Activated CD4-positive, CD25-positive, alpha-beta regulatory T cell treated with anti-CD3 and anti-CD28 coated beads, Interleukin-2, amount 50 U/mL, for 24 hours (primary cell): ENCODE measurements around the gene MCCC1.
"Not testable (repeated sequence)": the region's sequence is repeated elsewhere in the genome, so short reads cannot be mapped to it uniquely, and the experiment has no call there.

Source experiments
- ATAC-seq, 2 donors: fragments of 150-1000 bp; cut with Tn5 transposase; one replicate each; pipeline ENCODE4 v1.10.0; 2021; ENCODE audit warnings: mild to moderate bottlenecking in 1 of 2, moderate library complexity in 1 of 2

Gene MCCC1

DNA sequence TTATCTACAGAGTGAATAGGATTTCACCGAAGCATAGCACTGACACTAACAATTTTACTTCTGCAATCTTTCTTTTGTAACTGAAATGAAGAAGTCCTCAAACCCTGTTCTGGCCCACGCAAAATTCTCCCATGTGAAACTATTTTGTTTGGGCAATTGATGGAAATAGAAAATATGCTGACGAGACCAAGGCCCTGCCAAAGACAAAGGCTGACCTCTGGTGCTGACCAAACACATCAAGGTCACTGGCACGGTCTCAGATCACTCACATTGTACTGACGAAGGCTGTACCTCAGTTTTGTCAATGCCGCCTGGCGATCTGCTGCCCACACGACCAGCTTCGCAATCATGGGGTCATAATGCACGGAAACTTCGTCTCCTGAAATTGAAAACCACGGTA lies 60.5 kb downstream of the MCCC1 start:
- ATAC-seq, result no peak

DNA sequence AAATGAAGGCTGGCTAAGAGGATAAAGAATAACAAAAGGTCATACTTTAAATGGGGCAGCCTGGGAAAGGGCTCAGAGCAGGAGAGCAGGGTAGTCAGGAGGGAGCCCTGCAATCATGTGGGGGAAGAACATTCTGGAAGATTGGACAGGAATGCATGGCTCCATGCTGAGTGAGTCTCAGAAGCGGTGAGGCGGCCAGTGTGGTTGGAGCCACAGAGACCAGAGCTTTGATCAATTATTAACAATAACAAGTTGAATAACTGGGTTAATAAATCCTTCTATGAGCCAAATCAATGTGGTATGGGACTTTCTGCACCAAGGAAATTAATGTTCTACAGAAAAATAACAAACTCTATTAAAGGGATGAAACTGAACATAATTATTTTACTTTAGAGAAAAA lies 61.1 kb downstream of the MCCC1 start:
- no peak for ATAC-seq

DNA sequence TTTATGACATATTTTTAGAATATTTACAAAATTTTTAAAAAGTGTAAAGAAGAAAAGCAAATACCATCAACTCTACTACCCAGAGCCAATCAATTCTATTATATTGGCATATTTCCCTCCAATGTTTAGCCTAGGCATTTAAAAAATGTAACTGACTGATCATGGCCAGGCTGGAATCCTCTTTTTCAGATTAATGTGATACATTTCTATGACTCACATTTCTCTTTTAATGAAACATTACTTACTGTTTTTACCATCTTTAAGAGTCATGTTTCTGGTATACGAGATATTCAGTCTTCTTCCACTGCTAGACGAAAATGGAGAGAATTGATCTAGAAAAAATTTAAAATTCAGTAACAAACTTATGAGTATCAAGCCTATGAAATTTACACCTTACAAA lies 65.5 kb downstream of the MCCC1 start:
- no peak for ATAC-seq

DNA sequence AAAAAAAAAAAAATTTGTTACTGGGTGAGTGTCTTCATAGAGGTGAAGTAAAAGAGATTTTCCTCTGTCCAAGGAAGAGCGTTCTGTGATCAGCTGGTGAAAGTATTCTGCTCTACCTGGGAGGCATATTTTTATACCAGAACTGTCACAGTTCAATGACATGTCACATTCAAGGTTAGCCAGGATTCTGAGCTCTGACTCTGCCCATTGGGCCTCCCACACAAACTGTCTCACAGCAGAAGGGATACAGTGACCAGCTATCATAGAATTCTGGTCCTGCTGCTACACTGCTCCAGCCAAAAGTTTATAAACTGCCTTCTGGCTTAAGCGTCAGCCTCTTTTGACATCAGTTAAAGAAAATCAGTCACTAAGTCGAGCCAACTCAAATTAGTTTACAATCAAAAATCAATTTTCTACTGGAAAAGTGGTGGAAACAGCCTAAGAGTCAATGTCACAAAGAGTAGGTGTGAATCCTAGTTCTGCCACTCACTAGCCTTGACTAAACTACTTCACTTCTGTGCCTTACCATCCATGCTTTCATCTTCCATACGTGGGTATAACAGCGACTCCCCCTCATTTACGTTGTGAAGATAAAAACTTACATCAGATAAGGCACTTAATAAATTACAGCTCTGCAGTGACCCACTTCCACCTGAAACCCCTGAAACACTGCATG lies 66.3 kb downstream of the MCCC1 start:
- ATAC-seq, result no peak

DNA sequence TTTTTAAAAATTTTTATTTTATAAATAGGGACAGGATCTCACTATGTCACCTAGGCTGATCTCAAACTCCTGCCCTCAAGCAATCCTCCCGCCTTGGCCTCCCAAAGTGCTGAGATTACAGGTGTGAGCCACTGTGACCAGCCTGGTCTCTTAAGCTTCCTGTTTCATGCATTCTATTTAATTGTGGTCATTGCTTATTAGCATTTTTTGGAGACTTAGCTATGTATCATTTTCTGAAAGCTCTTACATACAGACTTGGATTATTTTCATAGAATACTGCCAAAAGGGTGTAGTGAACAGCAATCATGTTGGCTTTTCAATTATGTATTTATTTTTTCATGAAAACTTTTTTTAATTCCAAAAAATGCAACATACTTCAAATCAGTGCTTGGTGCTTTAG lies 67.5 kb downstream of the MCCC1 start:
- no peak for ATAC-seq

DNA sequence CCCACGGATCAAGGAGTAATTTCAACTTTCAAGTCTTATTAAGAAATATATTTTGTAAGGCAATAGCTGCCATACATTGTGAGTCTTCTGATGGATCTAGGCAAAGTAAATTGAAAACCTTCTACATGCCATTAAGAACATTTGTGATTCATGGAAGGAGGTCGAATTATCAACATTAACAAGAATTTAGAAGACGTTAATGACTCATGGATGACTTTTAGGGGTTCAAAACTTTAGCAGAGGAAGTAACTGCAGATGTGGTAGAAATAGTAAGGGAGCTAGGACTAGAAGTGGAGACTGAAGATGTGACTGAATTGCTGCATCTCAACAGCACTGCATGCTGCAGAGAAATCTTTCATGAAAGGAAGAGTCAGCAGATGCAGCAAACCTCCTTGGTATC lies 70.9 kb downstream of the MCCC1 start:
- no peak for ATAC-seq

DNA sequence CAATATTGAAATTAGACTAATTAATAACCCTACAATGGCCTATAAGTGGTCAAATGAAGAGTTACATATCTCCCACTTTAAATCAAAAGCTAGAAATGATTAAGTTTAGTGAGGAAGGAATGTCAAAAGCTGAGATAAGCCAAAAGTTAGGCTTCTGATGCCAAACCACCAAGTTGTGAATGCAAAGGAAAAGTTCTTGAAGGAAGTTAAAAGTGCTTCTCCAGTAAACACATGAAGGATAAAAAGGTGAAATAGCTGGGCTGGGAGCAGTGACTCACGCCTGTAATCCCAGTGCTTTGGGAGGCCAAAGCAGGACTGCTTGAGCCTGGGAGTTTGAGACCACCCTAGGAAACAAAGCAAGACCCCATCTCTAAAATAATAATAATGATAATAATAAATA lies 72.0 kb downstream of the MCCC1 start:
- ATAC-seq, result no peak

DNA sequence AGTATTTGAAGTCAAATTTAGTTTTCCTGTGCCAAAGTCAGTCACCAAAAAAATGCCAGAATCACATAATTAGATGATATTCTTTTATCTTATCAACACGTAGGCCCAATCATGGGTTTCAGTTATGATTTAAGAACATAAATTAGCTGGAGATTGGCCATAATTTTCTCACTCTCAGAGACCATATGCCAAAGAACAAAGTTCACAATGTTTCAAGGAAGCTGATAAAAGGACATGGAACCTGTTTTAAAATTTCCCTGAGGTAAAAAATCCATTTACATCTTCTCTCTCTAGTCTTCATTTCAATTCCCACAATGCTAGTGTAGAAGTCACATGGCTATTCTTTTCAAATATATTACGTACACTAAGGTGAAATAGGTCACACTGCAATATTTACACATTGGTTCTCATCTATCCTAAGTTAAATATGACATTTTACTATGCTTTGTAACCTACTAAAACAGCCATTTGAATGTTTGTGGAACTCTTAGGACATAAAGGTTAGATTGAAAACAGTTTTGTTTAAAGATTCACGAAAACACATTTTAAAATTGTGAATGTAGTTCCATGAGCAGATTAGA lies 76.3 kb downstream of the MCCC1 start:
- no peak for ATAC-seq

DNA sequence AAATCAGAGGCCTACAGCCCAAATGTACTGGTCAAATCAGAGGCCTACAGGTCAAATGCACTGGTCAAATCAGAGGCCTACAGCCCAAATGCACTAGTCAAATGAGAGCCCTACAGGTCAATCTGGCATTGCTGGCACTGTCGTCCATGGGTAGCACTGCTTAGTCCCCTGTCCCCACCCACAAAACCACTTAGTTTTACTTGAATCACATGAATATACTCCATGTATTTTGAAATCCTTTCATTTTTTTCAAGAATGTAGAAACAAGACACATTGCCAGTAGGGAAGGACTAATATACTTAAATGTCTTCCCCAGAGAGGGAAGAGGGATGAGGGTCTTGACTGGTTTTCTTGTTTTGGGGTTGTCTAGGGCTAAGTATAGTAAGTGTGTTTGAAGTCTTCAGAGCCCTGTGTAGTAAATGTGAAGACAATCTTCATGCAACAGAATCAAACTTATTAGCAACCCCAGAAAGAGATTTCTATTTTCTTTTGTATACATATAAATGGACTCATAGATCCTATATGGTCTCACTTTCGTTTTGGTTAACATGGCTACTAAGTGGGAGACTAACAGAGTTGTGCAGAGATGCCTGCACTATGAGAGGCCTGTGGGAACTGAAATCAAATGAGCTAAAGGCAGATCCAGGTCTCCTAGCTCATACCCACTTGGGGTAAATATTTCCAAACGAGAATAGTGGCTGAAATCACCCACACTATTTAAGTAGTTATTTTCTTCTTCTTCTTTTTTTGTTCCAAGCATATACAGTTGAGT lies 80.7 kb downstream of the MCCC1 start:
- ATAC-seq, result no peak

DNA sequence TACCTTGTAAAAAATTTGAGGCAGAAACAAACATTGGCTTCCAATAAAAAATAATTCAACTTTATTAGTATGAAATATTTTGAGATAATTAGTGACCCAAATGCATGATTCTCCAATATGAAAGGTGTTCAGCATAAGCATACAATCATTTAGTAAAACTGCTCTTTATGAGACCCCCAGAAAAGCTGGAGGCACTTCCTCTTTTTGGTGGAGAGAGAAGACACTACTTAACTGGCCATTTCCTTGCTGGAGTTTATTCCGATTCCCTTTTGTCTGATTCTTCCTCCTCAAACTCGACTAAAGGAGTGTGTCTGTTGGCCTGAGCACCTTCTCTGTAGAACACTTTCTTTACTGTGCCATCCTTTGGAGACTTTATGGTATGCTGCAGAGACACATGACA lies 84.1 kb downstream of the MCCC1 start:
- ATAC-seq, result no peak

DNA sequence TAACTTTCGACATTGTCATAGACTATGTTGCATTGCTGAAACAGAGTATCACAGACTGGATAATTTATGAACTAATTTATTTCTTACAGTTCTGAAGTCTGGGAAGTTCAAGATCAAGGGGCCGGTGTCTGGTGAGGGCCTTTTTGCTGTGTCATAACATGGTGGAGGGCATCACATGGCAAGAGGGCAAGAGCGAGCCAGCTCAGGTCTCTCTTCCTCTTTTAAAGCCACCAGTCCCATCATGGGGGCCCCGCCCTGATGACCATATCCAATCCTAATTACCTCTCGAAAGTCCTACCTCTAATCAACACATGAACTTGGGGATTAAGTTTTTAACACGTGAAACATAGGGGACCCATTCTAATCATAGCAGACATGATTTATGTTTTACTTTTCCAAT lies 85.4 kb downstream of the MCCC1 start:
- ATAC-seq, result no peak

DNA sequence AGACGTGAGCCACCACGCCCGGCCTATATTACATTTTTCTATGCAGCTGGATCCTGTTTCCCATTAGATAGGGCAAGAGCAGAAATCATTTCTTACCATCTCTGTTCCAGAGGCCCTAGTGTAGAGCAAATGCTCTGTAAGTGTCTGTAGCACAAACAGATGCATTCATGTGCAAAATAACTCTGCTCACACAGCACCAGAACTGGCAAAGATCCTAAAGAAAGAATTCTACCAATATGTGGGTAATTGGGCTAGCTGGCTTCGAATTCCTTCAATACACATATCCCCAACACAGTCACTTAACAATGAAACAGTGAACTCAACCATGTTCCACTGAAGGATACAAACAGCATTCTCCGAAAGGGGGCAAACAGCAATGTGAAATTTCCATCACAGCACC lies 86.2 kb downstream of the MCCC1 start:
- no peak for ATAC-seq

DNA sequence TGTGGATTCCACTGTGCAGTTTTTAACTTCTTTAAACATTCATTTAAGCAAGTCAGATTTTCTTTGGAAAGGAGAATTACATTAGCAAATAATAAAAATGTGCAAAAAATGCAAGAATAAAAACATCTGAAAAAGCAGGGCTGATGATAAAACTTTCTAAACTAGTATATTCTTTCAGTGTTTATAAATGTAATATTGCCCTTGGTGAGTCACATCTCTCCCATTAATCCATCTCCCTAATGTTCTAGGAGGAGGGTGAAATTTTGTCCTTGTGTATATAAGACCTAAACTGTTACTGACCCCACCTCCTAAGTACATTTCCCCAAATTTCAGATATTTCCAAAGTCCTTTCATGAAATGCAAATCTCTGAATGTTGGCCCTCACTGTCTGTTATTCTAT lies 90.5 kb downstream of the MCCC1 start:
- no peak for ATAC-seq

DNA sequence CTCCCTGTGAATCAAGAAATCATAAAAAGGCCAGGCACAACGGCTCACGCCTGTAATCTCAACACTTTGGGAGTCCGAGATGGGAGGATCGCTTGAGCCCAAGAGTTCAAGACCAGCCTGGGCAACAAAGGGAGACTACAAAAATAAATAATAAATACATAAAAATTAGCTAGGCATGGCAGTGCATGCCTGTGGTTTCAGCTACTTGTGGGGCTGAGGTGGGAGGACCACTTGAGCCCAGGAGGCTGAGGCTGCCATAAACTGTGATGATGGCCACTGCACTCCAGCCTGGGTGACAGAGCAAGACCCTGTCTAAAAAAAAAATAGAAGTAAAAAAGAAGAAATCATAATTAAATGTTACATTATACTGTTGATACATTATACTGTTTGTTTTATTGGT lies 91.0 kb downstream of the MCCC1 start:
- no peak for ATAC-seq

DNA sequence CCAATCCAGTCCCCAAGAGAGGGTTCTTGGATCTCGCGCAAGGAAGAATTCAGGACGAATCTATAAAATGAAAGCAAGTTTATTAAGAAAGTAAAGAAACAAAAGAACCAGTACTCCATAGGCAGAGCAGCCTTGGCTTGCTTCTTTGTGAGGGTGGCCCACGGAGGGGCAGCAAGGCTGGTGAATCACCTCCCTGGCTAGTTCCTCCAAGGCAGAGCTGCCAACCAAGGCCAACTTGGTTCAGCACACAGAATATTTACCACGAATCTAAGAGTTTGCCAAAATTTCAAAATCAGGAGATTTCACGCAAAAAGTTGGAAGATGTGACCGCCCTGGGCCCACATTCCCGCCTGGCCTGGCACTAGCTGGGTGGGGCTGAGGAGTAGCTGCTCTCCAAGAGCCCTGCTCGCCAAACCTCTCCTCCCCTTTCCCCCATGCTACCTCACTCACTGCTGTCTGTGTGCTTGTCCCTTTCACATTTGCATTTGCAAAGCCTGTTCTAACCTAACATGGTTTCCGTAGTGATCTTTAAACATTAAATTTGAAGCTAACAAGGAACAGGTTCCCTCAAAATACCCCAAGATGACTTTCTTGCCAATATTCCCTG lies 92.8 kb downstream of the MCCC1 start:
- ATAC-seq, result no peak

DNA sequence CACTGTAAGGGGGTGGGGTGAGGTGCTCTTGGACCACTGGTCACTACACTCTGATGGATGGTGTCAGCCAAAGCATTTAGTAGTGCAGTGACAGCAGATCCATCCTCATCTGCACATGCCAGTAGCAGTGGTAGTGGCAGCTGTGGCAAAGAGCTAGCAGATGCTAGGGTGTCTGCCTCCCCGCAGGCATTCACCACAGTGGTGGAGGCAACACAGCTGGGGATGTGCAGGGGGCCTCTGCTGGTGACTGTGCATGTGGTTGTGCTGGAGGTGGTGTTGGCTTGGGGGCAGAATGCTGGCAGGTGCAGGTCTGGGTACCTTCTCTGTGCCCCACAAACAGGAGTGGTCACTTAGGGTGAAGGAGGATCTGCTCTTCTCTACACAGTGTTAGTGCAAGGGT lies 99.5 kb downstream of the MCCC1 start:
- ATAC-seq, result no peak

DNA sequence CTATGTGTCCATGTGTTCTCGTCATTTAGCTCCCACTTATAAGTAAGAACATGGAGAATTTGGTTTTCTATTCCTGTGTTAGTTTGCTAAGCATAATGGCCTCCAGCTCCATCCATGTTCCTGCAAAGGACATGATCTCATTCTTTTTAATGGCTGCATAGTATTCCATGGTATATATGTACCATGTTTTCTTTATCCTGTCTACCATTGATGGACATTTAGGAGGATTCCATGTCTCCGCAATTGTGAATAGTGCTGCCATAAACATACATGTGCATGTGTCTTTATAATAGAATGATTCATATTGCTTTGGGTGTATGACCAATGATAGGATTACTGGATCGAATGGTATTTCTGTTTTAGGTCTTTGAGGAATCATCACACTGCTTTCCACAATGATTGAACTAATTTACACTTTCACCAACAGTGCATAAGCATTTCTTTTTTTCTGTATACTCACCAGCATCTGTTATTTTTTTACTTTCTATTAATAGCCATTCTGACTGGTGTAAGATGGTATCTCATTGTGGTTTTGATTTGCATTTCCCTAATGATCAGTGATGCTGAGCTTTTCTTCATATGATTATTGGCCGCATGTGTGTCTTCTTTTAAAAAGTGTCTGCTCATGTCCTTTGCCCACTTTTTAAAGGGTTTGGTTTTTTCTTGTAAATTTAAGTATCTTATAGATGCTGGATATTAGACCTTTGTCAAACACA lies 105.7 kb downstream of the MCCC1 start:
- not testable (repeated sequence) for ATAC-seq

DNA sequence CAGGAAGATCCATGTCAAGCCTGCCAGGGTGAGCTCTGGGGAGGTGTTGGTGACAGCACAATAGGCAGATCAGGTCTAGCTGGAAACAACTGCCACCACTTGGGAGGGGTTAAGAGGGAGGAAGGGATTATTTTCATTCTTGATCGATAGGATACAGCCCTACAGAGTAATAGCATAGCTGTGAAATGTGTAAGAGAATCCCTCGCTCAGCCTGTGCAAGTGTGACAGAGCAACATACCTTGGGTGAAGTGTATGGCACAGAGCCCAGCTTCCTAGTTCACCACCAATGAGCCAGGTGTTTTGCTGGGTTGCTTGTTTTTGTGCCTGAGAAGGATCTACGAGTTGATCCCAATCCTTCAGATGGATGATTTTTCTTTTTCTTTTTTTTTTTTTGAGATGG lies 109.7 kb downstream of the MCCC1 start:
- ATAC-seq, result no peak

DNA sequence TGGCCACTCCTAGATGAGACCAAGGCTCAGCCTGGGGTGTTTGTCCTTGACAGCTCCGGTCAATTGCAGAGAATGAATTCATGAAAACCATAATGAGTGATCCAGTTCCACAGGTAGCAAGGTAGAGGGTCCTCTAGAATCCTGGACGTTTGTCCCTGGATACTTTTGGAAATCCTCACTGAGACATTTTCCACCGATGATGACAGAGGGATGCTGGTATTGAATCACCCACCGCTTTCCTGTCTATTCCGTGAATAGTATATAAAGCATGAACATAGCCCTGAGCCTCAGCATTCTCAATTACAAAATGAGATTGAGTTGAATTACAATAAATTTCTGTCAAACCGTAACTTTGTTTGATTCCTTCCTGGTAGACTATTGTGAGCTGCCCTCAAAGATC lies 113.3 kb downstream of the MCCC1 start:
- ATAC-seq, result no peak

DNA sequence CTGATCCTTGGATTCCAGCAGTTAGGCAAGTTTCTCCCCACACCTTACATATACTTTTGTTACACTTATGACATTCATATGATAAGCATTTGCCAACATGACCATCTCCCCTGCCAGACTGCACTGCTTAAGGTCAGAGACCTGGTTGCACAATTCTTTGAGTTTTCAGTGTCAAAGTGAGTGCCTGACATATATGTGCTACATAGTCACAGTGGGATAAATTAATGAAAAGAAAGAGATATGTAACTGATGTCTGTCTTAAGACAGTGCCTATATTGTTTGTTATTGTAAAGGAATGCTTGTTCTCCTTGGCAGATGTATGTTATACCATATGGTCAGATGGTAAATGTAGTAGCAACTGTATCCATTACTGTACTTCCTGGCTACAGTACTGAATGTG lies 115.4 kb downstream of the MCCC1 start:
- no peak for ATAC-seq

DNA sequence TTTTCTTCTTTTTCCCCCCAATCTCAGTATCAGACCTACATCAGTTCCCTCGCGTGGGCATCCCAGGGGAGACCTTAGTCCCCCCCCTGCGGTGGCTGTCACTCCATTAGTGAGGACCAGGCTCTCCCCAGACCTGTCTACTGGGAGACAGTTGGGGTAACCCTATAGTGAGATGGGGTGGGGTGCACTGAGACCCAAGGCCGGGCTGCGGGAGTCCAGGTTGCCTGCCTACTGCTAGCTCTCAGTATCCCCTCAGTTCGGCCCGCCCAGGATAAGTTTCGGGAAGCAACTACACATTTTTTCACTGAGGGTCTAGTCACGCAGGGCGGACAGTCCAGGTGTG lies 118.3 kb downstream of the MCCC1 start:
- ATAC-seq, result no peak

DNA sequence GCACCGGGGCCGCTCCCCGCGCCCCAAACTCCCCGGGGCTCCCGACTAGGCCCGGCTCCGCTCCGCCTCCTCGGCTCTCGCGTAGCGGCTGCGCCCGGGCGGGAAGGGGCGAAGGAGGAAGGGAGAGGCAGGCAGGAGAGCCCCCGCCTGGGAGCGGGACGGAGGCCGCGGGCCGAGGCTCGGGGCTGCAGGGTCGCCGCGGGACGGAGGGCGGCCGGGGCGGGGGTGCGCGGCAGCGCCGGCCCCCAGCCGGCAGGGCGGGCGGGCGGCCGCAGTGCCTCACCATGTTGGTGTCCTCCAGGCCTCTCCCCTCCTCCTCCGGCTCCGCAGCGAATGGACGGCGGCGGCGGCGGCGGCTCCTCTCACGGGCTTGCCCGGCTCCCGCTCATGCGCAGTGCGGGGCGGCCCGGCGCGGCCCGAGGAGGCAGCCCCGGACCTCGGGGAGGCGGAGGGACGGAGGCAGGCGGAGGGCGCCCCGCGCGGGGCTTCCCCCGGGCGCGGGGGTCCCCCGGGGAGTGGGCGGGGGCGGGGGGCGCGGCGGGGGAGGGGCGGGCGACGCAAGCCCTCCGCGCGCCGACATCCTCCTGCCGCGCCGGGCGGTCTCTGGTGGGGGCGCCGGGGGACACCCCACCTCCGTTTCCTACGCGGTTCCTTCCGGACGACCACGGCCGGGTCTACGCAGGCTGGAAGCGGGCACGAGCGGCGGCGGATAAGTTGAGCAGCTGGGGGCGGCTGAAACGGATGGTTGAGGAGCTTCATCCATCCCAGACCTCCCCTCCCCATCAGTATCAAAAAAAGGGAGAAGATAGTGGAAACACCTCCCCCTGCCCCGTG lies 118.9 kb downstream of the MCCC1 start, which contains the start of gene DCUN1D1:
Gene DCUN1D1 (minus strand): TSS at position 335 of the 834 bp plus-strand sequence. CDS start 49 bp downstream, at position 286.
- ATAC-seq, result peak; percentile 94 to 96
